B cell (primary cell): ENCODE results near the gene TBX21. TPM values are rescaled to one million over a fixed set of nuclear protein-coding genes. Genes with fewer than 3 reads are reported as not detected.
A peak's percentile ranks its signal among the peaks of the same experiment; 100 is the strongest.

Experiments used
- ATAC-seq: fragments of 200-7000 bp; cut with Tn5 transposase; one replicate; pipeline ENCODE4 v1.10.0; 2021; ENCODE audit warnings: low read depth, mild to moderate bottlenecking, moderate number of reproducible peaks, moderate library complexity
- CTCF ChIA-PET: fragments of 350-600 bp; sonication (Branson Sonifier 250); formaldehyde crosslinking; loops from one replicate; lab custom pipeline; 2021; ENCODE audit warnings: antibody characterized with exemption, inconsistent platforms; lab: Charles Lee
- POLR2A ChIA-PET: fragments of 350-600 bp; sonication (Branson Sonifier 250); formaldehyde crosslinking; loops from one replicate; lab custom pipeline; 2021; ENCODE audit warnings: antibody characterized with exemption; lab: Charles Lee
- DNase-seq: peaks from one replicate; pipeline ENCODE4 v3.0.0; 2013
- H2AFZ ChIP-seq: 2 replicates; pipeline ENCODE4 v1.6.1; 2012; ENCODE audit warnings: mild to moderate bottlenecking, low read depth, low read length; ENCODE audit not compliant: insufficient read depth, poor library complexity, severe bottlenecking
- H3K27ac ChIP-seq, 2 donors: 1 replicate in 1 of 2; 2 replicates in 1 of 2; pipeline ENCODE4 v1.5.1; 2012 to 2013; ENCODE audit warnings: low read length in 2 of 2, mild to moderate bottlenecking in 2 of 2, moderate library complexity in 1 of 2
- H3K27me3 ChIP-seq, 4 experiments: fragments of 200-600 bp in 1 of 4; sonication (generic) in 1 of 4; replicated peaks in 1 of 4; 1 replicate in 2 of 4; 2 replicates in 2 of 4; pipeline versions ENCODE4 v1.6.1 to v1.7.0; 2013 to 2016; ENCODE audit warnings: low read length in 3 of 4, mild to moderate bottlenecking in 2 of 4, mixed read lengths in 1 of 4, moderate library complexity in 1 of 4; ENCODE audit not compliant: insufficient read depth in 4 of 4, control insufficient read depth in 3 of 4; ENCODE audit errors: control extremely low read depth in 1 of 4
- H3K36me3 ChIP-seq, 2 experiments: replicated peaks in 1 of 2; 1 replicate in 1 of 2; 2 replicates in 1 of 2; pipeline versions ENCODE4 v1.6.1 to v1.7.1; 2013; ENCODE audit warnings: low read length in 1 of 2; ENCODE audit not compliant: insufficient read depth in 2 of 2, control insufficient read depth in 1 of 2; ENCODE audit errors: control extremely low read depth in 1 of 2, extremely low read depth in 1 of 2
- H3K4me1 ChIP-seq, 2 donors: fragments of 200-600 bp in 1 of 2; sonication (generic) in 1 of 2; 1 replicate in 1 of 2; 2 replicates in 1 of 2; pipeline versions ENCODE4 v1.5.1 to v1.6.1; 2013 to 2017; ENCODE audit warnings: low read length in 2 of 2; ENCODE audit not compliant: control insufficient read depth in 2 of 2, insufficient read depth in 2 of 2
- H3K4me2 ChIP-seq: replicated peaks from 2 replicates; pipeline ENCODE3; 2012; ENCODE audit warnings: mild to moderate bottlenecking, low read depth, low read length; ENCODE audit not compliant: poor library complexity, severe bottlenecking
- H3K4me3 ChIP-seq, 5 experiments: fragments of 200-600 bp in 1 of 5; sonication (generic) in 1 of 5; 1 replicate in 3 of 5; 2 replicates in 2 of 5; pipeline versions ENCODE4 v1.5.1 to v1.7.0; 2011 to 2016; ENCODE audit warnings: low read length in 4 of 5, mild to moderate bottlenecking in 4 of 5, low read depth in 2 of 5, control low read depth in 1 of 5, moderate library complexity in 1 of 5; ENCODE audit not compliant: insufficient read depth in 1 of 5; ENCODE audit errors: control extremely low read depth in 1 of 5, extremely low read depth in 1 of 5
- H3K79me2 ChIP-seq: fragments of 200-600 bp; sonication (generic); one replicate; pipeline ENCODE4 v1.6.0; 2016; ENCODE audit warnings: low read length; ENCODE audit not compliant: control insufficient read depth, insufficient read depth
- H3K9ac ChIP-seq: fragments of 200-600 bp; sonication (generic); 2 replicates; pipeline ENCODE4 v1.6.1; 2017; ENCODE audit warnings: mild to moderate bottlenecking, low read length, moderate library complexity
- H3K9me3 ChIP-seq, 3 donors: one replicate each; pipeline versions ENCODE4 v1.6.1 to v1.7.1; 2013; ENCODE audit warnings: low read length in 2 of 3; ENCODE audit not compliant: control insufficient read depth in 2 of 3, insufficient read depth in 1 of 3; ENCODE audit errors: control extremely low read depth in 1 of 3
- H4K20me1 ChIP-seq: 2 replicates; pipeline ENCODE4 v1.6.0; 2012; ENCODE audit warnings: mild to moderate bottlenecking, low read length; ENCODE audit not compliant: insufficient read depth, control insufficient read depth, poor library complexity, severe bottlenecking
- H3K27ac Mint-ChIP-seq: one replicate; pipeline ENCODE4 v1.8.0; 2021; ENCODE audit warnings: mixed read lengths
- H3K27me3 Mint-ChIP-seq: one replicate; pipeline ENCODE4 v1.8.0; 2021; ENCODE audit warnings: mixed read lengths
- H3K4me1 Mint-ChIP-seq: one replicate; pipeline ENCODE4 v1.8.0; 2021; ENCODE audit warnings: mixed read lengths
- H3K4me3 Mint-ChIP-seq: one replicate; pipeline ENCODE4 v1.8.0; 2021; ENCODE audit warnings: mixed read lengths
- H3K9me3 Mint-ChIP-seq: one replicate; pipeline ENCODE4 v1.8.0; 2022; ENCODE audit warnings: mixed read lengths; ENCODE audit not compliant: insufficient read depth
- EZH2 ChIP-seq: IDR thresholded peaks from 2 replicates; pipeline ENCODE4 v1.6.1; 2012; ENCODE audit warnings: borderline replicate concordance, low read depth, mild to moderate bottlenecking, moderate library complexity, low read length; ENCODE audit not compliant: insufficient read depth, poor library complexity, severe bottlenecking
- WGBS: methylation state at CpG from one replicate; pipeline ENCODE4 v1.1.5; 2013; ENCODE audit warnings: missing lambda C conversion rate; ENCODE audit not compliant: insufficient coverage; 5-methylcytosine and 5-hydroxymethylcytosine counted together
- intact Hi-C: fragments of 100-400 bp; cut with micrococcal nuclease; formaldehyde crosslinking; loops from one replicate; pipeline ENCODE4 v1.10.0; 2022
- polyA plus RNA-seq: library from polyadenylated mRNA; depleted of rRNA; stranded (reverse); fragments of >200 nt; gene quantifications from 2 replicates; pipeline ENCODE4 v1.2.3, GENCODE V29; 2012
- total RNA-seq, 2 donors: library from RNA; stranded (reverse); fragments of 120-200 nt in 1 of 2; gene quantifications; 1 replicate in 1 of 2; 2 replicates in 1 of 2; pipeline versions ENCODE4 v1.2.3 to v1.2.4, GENCODE V29; 2013 to 2022
- TF ChIP-seq, protein P1 (sequence below): fragments of 200-600 bp; IDR thresholded peaks from one replicate; pipeline ENCODE4 v1.8.0; 2022; ENCODE audit warnings: antibody characterized with exemption, mild to moderate bottlenecking

Gene TBX21
- total and polyA plus RNA-seq, 2 donors (not counting 1 experiment from before 2014, with no cell fraction given): 10.8 TPM

DNA sequence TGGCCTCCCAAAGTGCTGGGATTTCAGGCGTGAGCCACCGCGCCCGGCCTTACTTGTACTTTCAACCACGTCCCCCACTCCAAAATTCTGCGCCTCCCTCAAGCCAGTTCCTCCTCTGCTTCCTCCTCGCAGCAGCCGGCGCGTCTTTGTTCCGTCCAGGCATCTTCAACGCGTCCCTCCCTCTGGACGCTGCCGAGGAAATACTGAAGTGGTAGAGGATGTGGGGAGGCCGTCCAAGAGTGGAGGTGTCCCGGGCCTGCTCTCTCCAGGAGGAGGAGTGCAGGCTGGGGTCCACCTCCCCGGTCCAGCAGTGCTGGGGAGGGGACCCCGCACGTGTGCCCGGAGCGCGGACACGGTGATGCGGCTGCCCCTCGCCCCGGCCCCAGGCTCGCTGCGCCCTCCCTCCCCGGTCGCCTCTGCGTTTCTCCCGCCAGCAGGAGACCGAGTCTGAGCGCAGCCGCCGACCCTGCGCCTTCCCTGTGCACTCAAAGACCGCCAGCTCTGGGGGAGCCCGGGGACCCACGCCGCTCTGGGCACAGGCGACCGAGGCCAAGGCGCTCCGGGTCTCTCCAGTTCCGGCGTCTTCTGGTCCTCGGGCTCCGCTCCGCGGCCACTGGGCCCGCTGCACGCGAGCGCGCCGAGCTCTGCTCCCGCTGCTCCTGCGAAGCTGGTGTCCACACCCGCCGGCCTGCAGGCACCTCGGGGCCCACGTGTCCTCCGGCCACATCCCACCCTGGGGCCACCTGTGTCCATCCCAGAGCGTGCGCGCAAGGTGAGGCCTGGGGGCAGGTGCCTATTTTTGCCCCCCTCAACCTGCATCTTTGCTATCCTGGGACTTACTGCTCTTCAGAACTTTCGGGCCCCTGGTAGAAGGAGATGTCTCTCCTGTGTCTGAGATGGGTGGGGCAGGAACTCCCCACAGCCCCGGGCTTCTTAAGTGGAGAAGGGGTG is 56.9 kb downstream of the TBX21 start:
- ATAC-seq (peak; percentile 82), DNase-seq (peak; percentile 65)
- H3K27me3 Mint-ChIP-seq: peaks cover 64% of the 10 kb centered on the region
- Histone ChIP-seq H3K27me3 (peaks cover 0 to 33% (median 26%) of the 10 kb centered on the region in 4 experiments), H4K20me1 (no peaks in the 10 kb centered on the region), H3K9me3 (no peaks in the 10 kb centered on the region), H3K9ac (peak overlapping the region; percentile 45), H3K4me1 (peaks cover 10% of the 10 kb centered on the region in 2 donors), H3K79me2 (no peaks in the 10 kb centered on the region), H3K4me2 (peak overlapping the region; percentile 76), H3K36me3 (no peaks in the 10 kb centered on the region), H3K27ac (no peak overlapping the region), H3K4me3 (peak overlapping the region in 4 of 5 experiments; percentile 18 to 48 (median 32)), H2AFZ (peak overlapping the region; percentile 61)
- WGBS: 3% methylated on average over 65 of the region's 70 CpGs
- peak overlapping the region; percentile 81 for H3K4me3 Mint-ChIP-seq
- peaks cover 9% of the 10 kb centered on the region for H3K4me1 Mint-ChIP-seq
- no peaks in the 10 kb centered on the region for H3K9me3 Mint-ChIP-seq
- TF ChIP-seq EZH2: no peak
- TF ChIP-seq, protein P1, sequence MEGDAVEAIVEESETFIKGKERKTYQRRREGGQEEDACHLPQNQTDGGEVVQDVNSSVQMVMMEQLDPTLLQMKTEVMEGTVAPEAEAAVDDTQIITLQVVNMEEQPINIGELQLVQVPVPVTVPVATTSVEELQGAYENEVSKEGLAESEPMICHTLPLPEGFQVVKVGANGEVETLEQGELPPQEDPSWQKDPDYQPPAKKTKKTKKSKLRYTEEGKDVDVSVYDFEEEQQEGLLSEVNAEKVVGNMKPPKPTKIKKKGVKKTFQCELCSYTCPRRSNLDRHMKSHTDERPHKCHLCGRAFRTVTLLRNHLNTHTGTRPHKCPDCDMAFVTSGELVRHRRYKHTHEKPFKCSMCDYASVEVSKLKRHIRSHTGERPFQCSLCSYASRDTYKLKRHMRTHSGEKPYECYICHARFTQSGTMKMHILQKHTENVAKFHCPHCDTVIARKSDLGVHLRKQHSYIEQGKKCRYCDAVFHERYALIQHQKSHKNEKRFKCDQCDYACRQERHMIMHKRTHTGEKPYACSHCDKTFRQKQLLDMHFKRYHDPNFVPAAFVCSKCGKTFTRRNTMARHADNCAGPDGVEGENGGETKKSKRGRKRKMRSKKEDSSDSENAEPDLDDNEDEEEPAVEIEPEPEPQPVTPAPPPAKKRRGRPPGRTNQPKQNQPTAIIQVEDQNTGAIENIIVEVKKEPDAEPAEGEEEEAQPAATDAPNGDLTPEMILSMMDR: peak; percentile 52
- H3K27ac Mint-ChIP-seq: no peak overlapping the region
- intact Hi-C loops: no loop called here
- POLR2A ChIA-PET: interaction anchor here (0.5 to 0.7 kb wide), 3 partner anchors 12 to 53 kb away, joined by 3 to 7 read pairs (median 5); no protein-coding TSS in a partner anchor
- CTCF ChIA-PET: interaction anchor here (0.6 to 1.9 kb wide), 8 partner anchors 12 to 175 kb away, joined by 3 to 9 read pairs (median 4); partner anchors contain the start of gene TBX21
